OCI-LY3 (cell line): Measurements from ENCODE around the gene ANKRD33B.

ENCODE experiments used
- H2AFZ ChIP-seq: fragments of 200-600, 300-600 bp; shearing (Covaris generic); 2 replicates; pipeline ENCODE4 v1.6.0; 2014; ENCODE audit warnings: antibody characterized with exemption, low read depth, low read length
- H3K27ac ChIP-seq: fragments of 200-600, 300-600 bp; sonication (generic); 2 replicates; pipeline ENCODE4 v1.5.1; 2014; ENCODE audit warnings: mild to moderate bottlenecking, low read length, moderate library complexity, mixed read lengths
- H3K27me3 ChIP-seq: fragments of 200-600, 300-600 bp; sonication (generic); 2 replicates; pipeline ENCODE4 v1.6.1; 2014; ENCODE audit warnings: low read depth, low read length, mixed read lengths
- H3K36me3 ChIP-seq: fragments of 200-600, 300-600 bp; sonication (generic); replicated peaks from 2 replicates; pipeline ENCODE3; 2014; ENCODE audit warnings: low read depth, low read length, mixed read lengths
- H3K4me1 ChIP-seq: fragments of 300-600, 200-600 bp; sonication (generic); 2 replicates; pipeline ENCODE4 v1.6.1; 2014; ENCODE audit warnings: low read length, mixed read lengths
- H3K4me2 ChIP-seq: fragments of 200-600, 300-600 bp; sonication (generic); 2 replicates; pipeline ENCODE4 v1.6.1; 2014; ENCODE audit warnings: low read length, mixed read lengths
- H3K4me3 ChIP-seq: fragments of 300-600, 200-600 bp; sonication (generic); 2 replicates; pipeline ENCODE4 v1.5.1; 2014; ENCODE audit warnings: antibody characterized with exemption, mild to moderate bottlenecking, low read length, moderate library complexity
- H3K79me2 ChIP-seq: fragments of 300-600, 200-600 bp; shearing (Covaris generic); 2 replicates; pipeline ENCODE4 v1.6.1; 2014; ENCODE audit warnings: mild to moderate bottlenecking, low read length, mixed read lengths
- H3K9ac ChIP-seq: fragments of 300-600, 200-600 bp; shearing (Covaris generic); 2 replicates; pipeline ENCODE4 v1.6.0; 2014; ENCODE audit warnings: mild to moderate bottlenecking, low read length, moderate library complexity
- H3K9me3 ChIP-seq: fragments of 200-600, 300-600 bp; shearing (Covaris generic); 2 replicates; pipeline ENCODE4 v1.6.1; 2014; ENCODE audit warnings: low read length, mixed read lengths; ENCODE audit not compliant: insufficient read depth
- H4K20me1 ChIP-seq: fragments of 200-600, 300-600 bp; sonication (generic); 2 replicates; pipeline ENCODE4 v1.6.1; 2016; ENCODE audit warnings: low read length, mixed read lengths; ENCODE audit not compliant: insufficient read depth
- EZH2phosphoT487 ChIP-seq: fragments of 200-600 bp; shearing (Covaris generic); IDR thresholded peaks from 2 replicates; pipeline ENCODE4 v1.6.1; 2018; ENCODE audit warnings: antibody characterized with exemption, mixed run types, low read depth
- TF ChIP-seq, protein P1 (sequence below): fragments of 200-600, 300-600 bp; sonication (generic); IDR thresholded peaks from 2 replicates; pipeline ENCODE4 v1.5.1; 2014; ENCODE audit warnings: antibody characterized with exemption, low read length, low read depth

The ANKRD33B gene

DNA sequence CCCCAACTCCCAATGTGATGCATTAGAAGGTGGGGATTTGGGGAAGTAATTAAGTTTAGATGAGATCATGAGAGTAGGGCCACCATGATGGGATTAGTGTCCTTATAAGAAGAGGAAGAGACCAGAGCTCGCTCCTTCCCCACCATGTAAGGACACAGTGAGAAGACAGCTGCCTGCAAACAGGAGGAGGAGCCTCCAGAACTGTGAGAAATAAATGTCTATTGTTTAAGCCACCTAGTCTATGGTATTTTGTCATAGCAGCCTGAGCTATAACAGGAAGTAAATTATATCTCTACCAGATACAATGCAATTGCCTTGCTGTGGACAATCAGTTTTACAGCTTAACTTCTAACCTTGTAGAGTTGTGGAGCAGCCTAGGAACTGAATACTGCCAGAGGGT lies 58.0 kb downstream of the ANKRD33B start:
- peaks cover 69% of the 10 kb centered on the region for H3K4me1 ChIP-seq
- peaks cover 17% of the 10 kb centered on the region for H4K20me1 ChIP-seq
- H3K27me3 ChIP-seq, result no peaks in the 10 kb centered on the region
- peaks cover 30% of the 10 kb centered on the region for H3K36me3 ChIP-seq
- no peaks in the 10 kb centered on the region for H3K9me3 ChIP-seq
- peak overlapping the region; percentile 22; the same call in 1 of the 2 replicates for H3K9ac ChIP-seq
- H3K27ac ChIP-seq, result peak overlapping the region; percentile 49
- TF ChIP-seq, protein P1, sequence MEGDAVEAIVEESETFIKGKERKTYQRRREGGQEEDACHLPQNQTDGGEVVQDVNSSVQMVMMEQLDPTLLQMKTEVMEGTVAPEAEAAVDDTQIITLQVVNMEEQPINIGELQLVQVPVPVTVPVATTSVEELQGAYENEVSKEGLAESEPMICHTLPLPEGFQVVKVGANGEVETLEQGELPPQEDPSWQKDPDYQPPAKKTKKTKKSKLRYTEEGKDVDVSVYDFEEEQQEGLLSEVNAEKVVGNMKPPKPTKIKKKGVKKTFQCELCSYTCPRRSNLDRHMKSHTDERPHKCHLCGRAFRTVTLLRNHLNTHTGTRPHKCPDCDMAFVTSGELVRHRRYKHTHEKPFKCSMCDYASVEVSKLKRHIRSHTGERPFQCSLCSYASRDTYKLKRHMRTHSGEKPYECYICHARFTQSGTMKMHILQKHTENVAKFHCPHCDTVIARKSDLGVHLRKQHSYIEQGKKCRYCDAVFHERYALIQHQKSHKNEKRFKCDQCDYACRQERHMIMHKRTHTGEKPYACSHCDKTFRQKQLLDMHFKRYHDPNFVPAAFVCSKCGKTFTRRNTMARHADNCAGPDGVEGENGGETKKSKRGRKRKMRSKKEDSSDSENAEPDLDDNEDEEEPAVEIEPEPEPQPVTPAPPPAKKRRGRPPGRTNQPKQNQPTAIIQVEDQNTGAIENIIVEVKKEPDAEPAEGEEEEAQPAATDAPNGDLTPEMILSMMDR, result no peak
- TF ChIP-seq EZH2phosphoT487, result no peak
- H3K79me2 ChIP-seq, result peaks cover 87% of the 10 kb centered on the region
- no peak overlapping the region for H2AFZ ChIP-seq
- H3K4me2 ChIP-seq, result peak overlapping the region; percentile 13; the same call in 1 of the 2 replicates
- H3K4me3 ChIP-seq, result no peak overlapping the region

DNA sequence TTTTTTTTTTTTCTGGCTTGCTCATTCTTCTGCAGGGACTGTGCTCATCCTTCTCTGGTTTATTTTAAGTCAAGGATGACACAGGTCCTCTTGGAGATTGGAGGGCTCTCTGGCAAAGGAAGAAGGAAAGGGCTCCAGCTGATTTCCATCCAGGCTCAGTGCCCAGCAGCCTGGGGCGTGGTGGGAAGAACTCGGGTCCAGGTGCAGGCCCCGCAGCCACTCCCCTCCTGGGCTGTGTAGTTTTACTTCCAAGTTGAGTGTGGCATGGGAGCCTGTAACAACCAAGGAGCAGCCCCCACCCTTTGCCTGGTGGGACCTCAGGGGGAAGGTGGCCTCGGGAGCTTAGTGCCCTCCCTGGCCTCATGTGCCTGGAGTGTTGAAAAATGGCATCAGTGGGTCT lies 58.9 kb downstream of the ANKRD33B start:
- peaks cover 87% of the 10 kb centered on the region for H3K79me2 ChIP-seq
- peak overlapping the region; percentile 81; the same call in 1 of the 2 replicates for H3K4me2 ChIP-seq
- peaks cover 15% of the 10 kb centered on the region; the same call in 1 of the 2 replicates for H4K20me1 ChIP-seq
- H3K36me3 ChIP-seq, result peaks cover 30% of the 10 kb centered on the region
- H3K9me3 ChIP-seq, result no peaks in the 10 kb centered on the region
- no peaks in the 10 kb centered on the region for H3K27me3 ChIP-seq
- H3K4me1 ChIP-seq, result peaks cover 78% of the 10 kb centered on the region
- TF ChIP-seq, protein P1, result no peak
- no peak for TF ChIP-seq EZH2phosphoT487
- no peak overlapping the region for H2AFZ ChIP-seq
- H3K9ac ChIP-seq, result peak overlapping the region; percentile 69; the same call in 1 of the 2 replicates
- peak overlapping the region; percentile 94; the same call in 1 of the 2 replicates for H3K27ac ChIP-seq
- no peak overlapping the region for H3K4me3 ChIP-seq

GRCh38 chr5:10623305-10623910 lies 59.5 kb downstream of the ANKRD33B start:
- H2AFZ ChIP-seq, result no peak overlapping the region
- H3K79me2 ChIP-seq, result peaks cover 87% of the 10 kb centered on the region
- H3K9ac ChIP-seq, result peak overlapping the region; percentile 69; the same call in 1 of the 2 replicates
- peaks cover 84% of the 10 kb centered on the region for H3K4me1 ChIP-seq
- H3K4me2 ChIP-seq, result peak overlapping the region; percentile 81
- TF ChIP-seq EZH2phosphoT487, result no peak
- TF ChIP-seq, protein P1, result no peak
- no peaks in the 10 kb centered on the region for H3K27me3 ChIP-seq
- no peak overlapping the region for H3K4me3 ChIP-seq
- H3K9me3 ChIP-seq, result no peaks in the 10 kb centered on the region
- peaks cover 30% of the 10 kb centered on the region for H3K36me3 ChIP-seq
- H4K20me1 ChIP-seq, result peaks cover 10% of the 10 kb centered on the region; the same call in 1 of the 2 replicates
- H3K27ac ChIP-seq, result peak overlapping the region; percentile 94

GRCh38 chr5:10624206-10624605 lies 60.3 kb downstream of the ANKRD33B start:
- Histone ChIP-seq H3K9ac (peak overlapping the region; percentile 69; the same call in 1 of the 2 replicates), H3K36me3 (peaks cover 24% of the 10 kb centered on the region), H3K4me1 (peaks cover 92% of the 10 kb centered on the region), H3K79me2 (peaks cover 89% of the 10 kb centered on the region), H3K9me3 (no peaks in the 10 kb centered on the region), H4K20me1 (peaks cover 10% of the 10 kb centered on the region; the same call in 1 of the 2 replicates), H3K27ac (peak overlapping the region; percentile 94), H3K27me3 (no peaks in the 10 kb centered on the region), H3K4me3 (peak overlapping the region; percentile 60; the same call in 1 of the 2 replicates), H3K4me2 (peak overlapping the region; percentile 81), H2AFZ (no peak overlapping the region)
- TF ChIP-seq, protein P1, result no peak
- TF ChIP-seq EZH2phosphoT487, result no peak
